AG04450 (cell line): ENCODE results near the gene FARP1. TPM values are rescaled to one million over a fixed set of nuclear protein-coding genes. Genes with fewer than 3 reads are reported as not detected.

Experiments used
- CTCF ChIA-PET: fragments of 300-600, 350-600 bp; formaldehyde crosslinking; extraction: SDS; loops from one replicate; lab custom pipeline; 2022; ENCODE audit warnings: antibody characterized with exemption, inconsistent platforms; lab: Charles Lee
- POLR2A ChIA-PET: fragments of 350-600 bp; formaldehyde crosslinking; extraction: SDS; loops from one replicate; lab custom pipeline; 2021; ENCODE audit warnings: antibody characterized with exemption, inconsistent platforms; lab: Yijun Ruan, JAX
- DNase-seq: peaks from one replicate; pipeline ENCODE4 v3.0.0-alpha.2; 2011; ENCODE audit warnings: low read depth, low spot score
- H3K27ac ChIP-seq: one replicate; pipeline ENCODE4 v1.5.1; 2012; ENCODE audit warnings: low read depth, low read length, control low read depth
- H3K27me3 ChIP-seq: one replicate; pipeline ENCODE4 v1.6.0; 2012; ENCODE audit warnings: low read length; ENCODE audit not compliant: control insufficient read depth, insufficient read depth
- H3K4me3 ChIP-seq: 2 replicates; pipeline ENCODE4 v1.5.1; 2011; ENCODE audit warnings: mild to moderate bottlenecking, low read depth, low read length, control low read depth
- H3K9me3 ChIP-seq: 2 replicates; pipeline ENCODE4 v1.5.1; 2012; ENCODE audit warnings: low read length; ENCODE audit not compliant: control insufficient read depth, insufficient read depth
- polyA plus RNA-seq: library from polyadenylated mRNA; depleted of rRNA; stranded (reverse); fragments of >200 nt; gene quantifications from 2 replicates; pipeline ENCODE4 v1.2.3, GENCODE V29; 2011
- TF ChIP-seq, protein P1 (sequence below): IDR thresholded peaks from 2 replicates; pipeline ENCODE4 v1.5.1; 2011; ENCODE audit warnings: low read depth, low read length, control low read depth, inconsistent platforms

The FARP1 gene
- polyA plus RNA-seq, 1 experiment, result 76.4 TPM

- no peak for DNase-seq
- Histone ChIP-seq H3K27me3 (no peaks in the 10 kb centered on the region), H3K9me3 (no peaks in the 10 kb centered on the region), H3K4me3 (no peak overlapping the region), H3K27ac (no peak overlapping the region)
- CTCF ChIA-PET, result interaction anchor here (0.6 kb wide), 1 partner anchor 439 kb away, joined by 4 read pairs; no protein-coding TSS in a partner anchor
- POLR2A ChIA-PET, result interaction anchor here (0.6 to 0.7 kb wide), 4 partner anchors 24 to 84 kb away, joined by 3 to 6 read pairs (median 4); no protein-coding TSS in a partner anchor
- TF ChIP-seq, protein P1, sequence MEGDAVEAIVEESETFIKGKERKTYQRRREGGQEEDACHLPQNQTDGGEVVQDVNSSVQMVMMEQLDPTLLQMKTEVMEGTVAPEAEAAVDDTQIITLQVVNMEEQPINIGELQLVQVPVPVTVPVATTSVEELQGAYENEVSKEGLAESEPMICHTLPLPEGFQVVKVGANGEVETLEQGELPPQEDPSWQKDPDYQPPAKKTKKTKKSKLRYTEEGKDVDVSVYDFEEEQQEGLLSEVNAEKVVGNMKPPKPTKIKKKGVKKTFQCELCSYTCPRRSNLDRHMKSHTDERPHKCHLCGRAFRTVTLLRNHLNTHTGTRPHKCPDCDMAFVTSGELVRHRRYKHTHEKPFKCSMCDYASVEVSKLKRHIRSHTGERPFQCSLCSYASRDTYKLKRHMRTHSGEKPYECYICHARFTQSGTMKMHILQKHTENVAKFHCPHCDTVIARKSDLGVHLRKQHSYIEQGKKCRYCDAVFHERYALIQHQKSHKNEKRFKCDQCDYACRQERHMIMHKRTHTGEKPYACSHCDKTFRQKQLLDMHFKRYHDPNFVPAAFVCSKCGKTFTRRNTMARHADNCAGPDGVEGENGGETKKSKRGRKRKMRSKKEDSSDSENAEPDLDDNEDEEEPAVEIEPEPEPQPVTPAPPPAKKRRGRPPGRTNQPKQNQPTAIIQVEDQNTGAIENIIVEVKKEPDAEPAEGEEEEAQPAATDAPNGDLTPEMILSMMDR, result no peak
Measured at GRCh38 chr13:98318263-98318878, 175.5 kb downstream of the FARP1 start.

DNA sequence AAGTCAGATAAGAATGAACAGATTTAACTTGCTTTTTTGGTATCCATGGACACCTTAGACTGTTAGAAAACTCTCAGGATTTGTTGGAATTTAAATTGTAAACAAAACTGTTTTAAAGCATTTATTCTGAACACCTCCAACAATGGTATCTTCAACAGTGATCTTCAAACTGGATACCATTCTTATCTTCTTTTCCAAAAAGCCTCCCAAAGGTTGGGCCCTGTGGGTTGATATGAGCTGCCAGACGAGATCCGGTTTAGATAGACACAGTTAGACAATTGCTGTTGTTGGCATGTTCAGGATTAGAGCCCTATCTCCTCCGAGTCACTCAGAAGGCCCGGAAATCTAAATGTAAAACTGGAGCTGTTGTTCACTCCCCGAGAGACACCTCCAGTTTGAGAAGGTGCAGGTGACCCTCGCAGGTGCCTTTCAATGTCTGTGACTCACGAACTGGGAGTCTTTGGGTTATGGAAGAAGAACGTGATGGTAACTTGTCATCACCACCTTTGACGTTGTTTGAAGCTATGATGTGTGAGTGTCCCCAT lies 177.7 kb downstream of the FARP1 start:
- POLR2A ChIA-PET, result no interaction called here
- H3K27ac ChIP-seq, result no peak overlapping the region
- TF ChIP-seq, protein P1, result no peak

DNA sequence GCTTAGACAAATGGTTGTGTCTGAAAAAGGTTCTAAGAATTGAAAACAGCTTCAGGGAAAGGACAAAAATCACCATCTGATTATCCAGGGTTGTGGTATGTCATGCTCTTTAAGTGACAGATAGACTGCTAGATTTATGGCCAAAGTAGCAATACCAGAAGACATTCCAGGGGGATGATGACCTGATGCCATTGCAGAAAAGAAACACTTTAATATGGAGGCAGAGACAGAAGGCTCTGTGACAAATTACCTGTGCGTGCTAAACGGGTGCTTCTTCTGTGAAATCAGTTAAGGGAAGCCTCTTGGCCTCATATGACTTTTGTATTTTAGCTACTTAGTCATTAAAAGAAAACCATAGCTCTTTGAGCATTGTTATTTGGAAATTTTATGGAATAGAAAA lies 178.5 kb downstream of the FARP1 start:
- DNase-seq, result no peak
- Histone ChIP-seq H3K27me3 (no peaks in the 10 kb centered on the region), H3K4me3 (no peak overlapping the region), H3K27ac (no peak overlapping the region), H3K9me3 (no peaks in the 10 kb centered on the region)
- ChIA-PET CTCF (no interaction called here), POLR2A (no interaction called here)
- TF ChIP-seq, protein P1, result no peak

More for the DNA sequence above, 177.7 kb downstream of the FARP1 start:
- CTCF ChIA-PET, result no interaction called here
- Histone ChIP-seq H3K9me3 (no peaks in the 10 kb centered on the region), H3K4me3 (no peak overlapping the region), H3K27me3 (no peaks in the 10 kb centered on the region)
- DNase-seq, result no peak

GRCh38 chr13:98322091-98322718 lies 179.3 kb downstream of the FARP1 start:
- POLR2A ChIA-PET, result interaction anchor here (0.5 kb wide), 1 partner anchor 177 kb away, joined by 3 read pairs; no protein-coding TSS in a partner anchor
- CTCF ChIA-PET, result no interaction called here
- TF ChIP-seq, protein P1, result no peak

DNA sequence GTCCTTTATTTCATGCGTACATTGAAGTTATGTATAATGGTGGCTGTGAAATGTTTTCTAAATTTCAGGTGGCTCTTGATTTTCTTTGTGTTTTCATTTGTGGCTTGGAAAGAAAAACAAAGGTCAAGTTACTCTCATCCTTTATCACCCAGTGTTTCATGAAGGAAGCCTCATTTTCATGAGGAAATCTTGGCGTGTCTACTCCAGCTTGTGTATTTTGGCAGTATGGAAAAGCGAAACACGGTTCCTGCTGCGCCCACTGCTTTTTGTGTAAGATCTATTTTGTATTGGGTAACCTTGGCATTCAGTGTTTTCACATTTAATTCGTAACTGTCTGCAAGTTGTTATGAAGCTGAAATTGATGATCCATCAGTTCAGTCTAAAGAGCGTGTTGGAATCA lies 181.2 kb downstream of the FARP1 start:
- no peak overlapping the region for H3K27ac ChIP-seq
- TF ChIP-seq, protein P1, result no peak
- ChIA-PET POLR2A (interaction anchor here (0.6 kb wide), 1 partner anchor 47 kb away, joined by 5 read pairs; no protein-coding TSS in a partner anchor), CTCF (no interaction called here)
- DNase-seq, result no peak
- H3K27me3 ChIP-seq, result no peaks in the 10 kb centered on the region
- H3K4me3 ChIP-seq, result no peak overlapping the region
- no peaks in the 10 kb centered on the region for H3K9me3 ChIP-seq

More at GRCh38 chr13:98322091-98322718, 179.3 kb downstream of the FARP1 start:
- Histone ChIP-seq H3K27me3 (no peaks in the 10 kb centered on the region), H3K27ac (no peak overlapping the region), H3K4me3 (no peak overlapping the region), H3K9me3 (no peaks in the 10 kb centered on the region)
- DNase-seq, result no peak
